Fibroblast of villous mesenchyme (primary cell): ENCODE measurements around the gene MYRF. TPM values are rescaled to one million over a fixed set of nuclear protein-coding genes. Genes with fewer than 3 reads are reported as not detected.

ENCODE experiments used
- DNase-seq: peaks from one replicate; pipeline ENCODE4 v3.0.0-alpha.2; 2010; ENCODE audit warnings: low read depth
- H3K4me3 ChIP-seq: 2 replicates; pipeline ENCODE4 v1.5.1; 2011; ENCODE audit warnings: low read depth, mild to moderate bottlenecking, low read length
- CTCF ChIP-seq: IDR thresholded peaks from 2 replicates; pipeline ENCODE4 v1.5.1; 2012; ENCODE audit warnings: low read depth, mild to moderate bottlenecking, low read length; ENCODE audit not compliant: insufficient read depth
- total RNA-seq: library from RNA; depleted of rRNA; stranded (reverse); fragments of >200 nt; gene quantifications from 2 replicates; pipeline ENCODE4 v1.2.3, GENCODE V29; 2012

MYRF gene
- total RNA-seq, 1 donor = 2.6 TPM

GRCh38 chr11:61784506-61784805 is 32.0 kb downstream of the MYRF start:
- DNase-seq = no peak
- H3K4me3 ChIP-seq = no peak overlapping the region
- no peak for TF ChIP-seq CTCF

GRCh38 chr11:61785837-61786402 is 33.5 kb downstream of the MYRF start:
- no peak overlapping the region for H3K4me3 ChIP-seq
- no peak for TF ChIP-seq CTCF
- DNase-seq = no peak

- peak; percentile 74 for DNase-seq
- peak; percentile 74 for TF ChIP-seq CTCF
- H3K4me3 ChIP-seq = no peak overlapping the region
Observed at GRCh38 chr11:61787928-61788491, 35.6 kb downstream of the MYRF start.

GRCh38 chr11:61791737-61792309 is 39.4 kb downstream of the MYRF start:
- H3K4me3 ChIP-seq = peak overlapping the region; percentile 95
- DNase-seq = peak; percentile 95
- peak; percentile 8 for TF ChIP-seq CTCF

GRCh38 chr11:61792310-61793082 is 40.1 kb downstream of the MYRF start, which contains the start of the genes FEN1 and TMEM258:
TSS of gene FEN1 (plus strand) at chr11:61792911. CDS start at chr11:61795362, 2,451 bp downstream.
TSS of gene TMEM258 (minus strand) at chr11:61792599. CDS start at chr11:61792558, 41 bp downstream.
- peak within 1 kb of the TSS; percentile 95 for H3K4me3 ChIP-seq
- TF ChIP-seq CTCF = no peak
- DNase-seq = peak; percentile 94

- H3K4me3 ChIP-seq = peak overlapping the region; percentile 95
- DNase-seq = peak; percentile 7
- TF ChIP-seq CTCF = no peak
Observed at GRCh38 chr11:61793083-61793828, 40.8 kb downstream of the MYRF start.
